GM19239 (cell line): ENCODE data around the gene SH2B2.
"Not testable (repeated sequence)": the region's sequence is repeated elsewhere in the genome, so short reads cannot be mapped to it uniquely, and the experiment has no call there.

Source experiments
- DNase-seq: peaks from one replicate; pipeline ENCODE4 v3.0.0; 2011; ENCODE audit warnings: low spot score; ENCODE audit not compliant: insufficient read length
- FAIRE-seq: peaks from 2 replicates; lab custom pipeline; 2011; peaks lifted over from hg19 to GRCh38; lab: Jason Lieb, UNC

Gene SH2B2

GRCh38 chr7:102326157-102326889, 39.7 kb downstream of the SH2B2 start:
- DNase-seq (no peak), FAIRE-seq (no peak)

- FAIRE-seq, DNase-seq: not testable (repeated sequence)
Observed at GRCh38 chr7:102327183-102327582, 40.5 kb downstream of the SH2B2 start.

- not testable (repeated sequence) for FAIRE-seq, DNase-seq
Observed at GRCh38 chr7:102328863-102329262, 42.2 kb downstream of the SH2B2 start.

- FAIRE-seq, DNase-seq: not testable (repeated sequence)
Observed at GRCh38 chr7:102329366-102329765, 42.7 kb downstream of the SH2B2 start.

GRCh38 chr7:102330666-102331460, 44.2 kb downstream of the SH2B2 start:
- FAIRE-seq: peak; percentile 39

GRCh38 chr7:102335574-102335973, 48.9 kb downstream of the SH2B2 start:
- FAIRE-seq: peak; percentile 56
- DNase-seq: not testable (repeated sequence)

More at GRCh38 chr7:102330666-102331460, 44.2 kb downstream of the SH2B2 start:
- DNase-seq: not testable (repeated sequence)

- FAIRE-seq: not testable (repeated sequence)
Observed at GRCh38 chr7:102337002-102337401, 50.3 kb downstream of the SH2B2 start.

GRCh38 chr7:102337420-102337819, 50.8 kb downstream of the SH2B2 start:
- not testable (repeated sequence) for FAIRE-seq

More at GRCh38 chr7:102337002-102337401, 50.3 kb downstream of the SH2B2 start:
- DNase-seq: not testable (repeated sequence)

GRCh38 chr7:102340599-102341368, 54.1 kb downstream of the SH2B2 start:
- not testable (repeated sequence) for DNase-seq, FAIRE-seq

More at GRCh38 chr7:102337420-102337819, 50.8 kb downstream of the SH2B2 start:
- DNase-seq: not testable (repeated sequence)

- DNase-seq, FAIRE-seq: not testable (repeated sequence)
Observed at GRCh38 chr7:102346983-102347382, 60.3 kb downstream of the SH2B2 start.

- not testable (repeated sequence) for FAIRE-seq, DNase-seq
Observed at GRCh38 chr7:102356344-102356743, 69.7 kb downstream of the SH2B2 start, which contains the start of gene SPDYE6. SPDYE6 (minus strand) TSS chr7:102356444; CDS start chr7:102356023, 421 bp downstream.

GRCh38 chr7:102363549-102364393, 77.1 kb downstream of the SH2B2 start:
- not testable (repeated sequence) for FAIRE-seq
- peak; percentile 69 for DNase-seq

GRCh38 chr7:102364394-102364886, 77.8 kb downstream of the SH2B2 start:
- not testable (repeated sequence) for DNase-seq, FAIRE-seq

- not testable (repeated sequence) for DNase-seq, FAIRE-seq
Observed at GRCh38 chr7:102365390-102365789, 78.7 kb downstream of the SH2B2 start.

GRCh38 chr7:102370038-102370437, 83.4 kb downstream of the SH2B2 start:
- FAIRE-seq, DNase-seq: not testable (repeated sequence)
